Tongue (tissue), 2 donors: ENCODE measurements around the gene NEU2. TPM values are rescaled to one million over a fixed set of nuclear protein-coding genes. Genes with fewer than 3 reads are reported as not detected.
A peak's percentile ranks its signal among the peaks of the same experiment; 100 is the strongest.
"Not testable (repeated sequence)": the region's sequence is repeated elsewhere in the genome, so short reads cannot be mapped to it uniquely, and the experiment has no call there.

Experiments
- DNase-seq: peaks from one replicate; pipeline ENCODE4 v3.0.0-alpha.2; 2015
- total RNA-seq: library from RNA; depleted of rRNA; stranded (reverse); fragments of >200 nt; gene quantifications from one replicate; pipeline ENCODE4 v1.2.3, GENCODE V29; 2014

NEU2 gene
- total RNA-seq, 1 donor from 2014 or later = not detected

DNA sequence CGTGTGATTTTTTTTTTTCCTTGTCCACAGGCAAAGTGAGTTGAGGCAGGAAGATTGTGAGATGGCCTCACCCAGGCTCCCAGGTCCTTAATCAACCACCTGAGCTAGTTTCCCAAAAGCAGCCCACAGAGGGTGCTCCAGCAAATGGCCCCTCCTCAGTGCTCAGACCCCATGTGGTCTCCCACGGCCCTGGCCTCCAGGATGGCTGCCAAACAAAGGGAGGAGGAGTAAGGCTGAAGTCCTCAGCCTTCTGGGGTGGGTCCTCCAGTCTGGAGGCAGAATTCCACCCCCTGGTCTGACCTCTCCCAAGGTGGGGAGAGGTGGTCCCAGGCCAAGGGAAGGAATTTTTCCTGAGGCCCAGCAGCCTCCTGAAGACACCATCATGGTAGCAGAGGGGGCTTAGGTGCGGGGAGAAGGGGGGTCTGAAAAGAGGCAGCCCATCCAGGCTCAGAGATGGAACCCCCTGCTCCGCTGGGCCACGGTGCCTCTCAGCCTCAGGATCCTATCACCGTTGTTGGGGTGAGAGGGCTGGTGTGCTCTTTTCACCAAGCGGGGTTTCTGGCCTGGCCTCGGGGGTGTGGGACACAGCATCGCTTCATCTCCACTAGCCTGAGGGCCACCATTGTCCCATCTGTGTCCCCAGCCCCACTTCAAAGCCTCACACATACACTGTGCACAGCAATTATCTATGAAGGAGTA, 21.8 kb upstream of the NEU2 start:
- DNase-seq = no peak

DNA sequence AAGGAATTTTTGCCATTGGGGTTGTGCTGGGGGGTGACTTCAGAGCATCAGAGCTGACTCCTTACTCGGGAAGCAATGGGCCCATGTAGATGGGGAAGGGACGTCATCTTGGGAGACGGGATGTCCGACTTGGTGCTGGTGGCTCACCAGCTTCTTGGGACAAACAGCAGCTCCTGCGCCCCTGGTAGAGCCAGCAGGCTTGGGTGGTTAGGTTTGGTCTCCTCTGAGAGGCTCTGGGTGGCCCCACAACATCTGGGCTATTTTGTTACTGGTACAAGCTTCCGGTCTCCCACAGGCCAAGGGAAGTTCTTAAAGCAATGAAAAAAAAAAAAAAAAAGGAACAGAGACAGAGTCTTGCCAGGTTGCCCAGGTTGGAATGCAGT, 21.2 kb upstream of the NEU2 start:
- DNase-seq = no peak

DNA sequence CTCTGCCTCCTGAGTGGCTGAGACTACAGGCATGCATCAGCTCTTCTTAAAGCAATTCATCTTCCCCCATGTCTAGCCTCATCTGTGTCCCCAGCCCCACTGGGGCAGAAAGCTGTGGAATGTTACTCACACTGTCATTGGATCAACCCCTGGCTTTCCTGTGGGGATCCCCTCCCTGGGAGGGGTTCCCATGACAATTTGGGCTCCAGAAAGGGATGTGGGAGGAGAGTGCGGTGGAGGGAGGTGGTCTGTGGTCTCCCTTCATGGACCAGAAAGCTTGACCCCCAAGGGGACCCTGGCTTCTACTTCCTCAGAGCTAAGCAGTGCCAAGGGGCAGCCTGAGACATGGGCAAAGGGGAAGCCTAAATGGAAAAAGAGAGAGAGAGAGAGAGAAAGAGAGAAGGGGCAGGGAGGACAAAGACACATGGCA, 20.8 kb upstream of the NEU2 start:
- no peak for DNase-seq

DNA sequence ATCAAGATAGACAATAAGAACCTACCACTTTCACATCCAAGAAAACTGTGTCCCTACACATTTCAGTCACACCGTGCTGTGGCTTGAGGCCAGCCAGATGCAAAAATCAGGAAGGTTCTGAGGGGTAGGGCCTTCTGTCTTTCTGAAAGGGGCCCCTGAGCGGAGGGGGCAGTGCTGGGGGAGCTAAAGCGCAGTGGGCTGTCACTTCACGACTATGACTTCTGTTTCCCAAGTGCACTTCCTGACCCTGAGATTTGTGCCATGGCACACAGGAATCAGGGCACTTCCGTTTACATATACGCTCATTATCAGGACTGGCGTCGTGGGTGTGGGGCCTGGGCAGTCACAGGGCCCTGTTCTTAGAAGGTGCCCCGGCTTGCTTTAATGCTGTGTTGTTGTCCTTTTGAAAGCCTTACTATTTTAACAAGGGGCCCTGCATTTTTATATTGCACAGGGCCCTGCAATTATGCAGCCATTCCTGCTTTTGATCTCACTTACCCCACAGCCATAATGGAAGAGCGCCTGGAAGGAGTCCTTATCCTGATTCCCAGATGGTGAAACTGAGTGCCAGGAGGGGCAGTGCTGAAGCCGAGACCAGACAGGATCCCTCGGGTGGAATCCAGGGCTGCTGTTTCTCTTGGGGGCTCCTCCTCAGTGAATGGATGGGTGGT, 20.0 kb upstream of the NEU2 start:
- no peak for DNase-seq

DNA sequence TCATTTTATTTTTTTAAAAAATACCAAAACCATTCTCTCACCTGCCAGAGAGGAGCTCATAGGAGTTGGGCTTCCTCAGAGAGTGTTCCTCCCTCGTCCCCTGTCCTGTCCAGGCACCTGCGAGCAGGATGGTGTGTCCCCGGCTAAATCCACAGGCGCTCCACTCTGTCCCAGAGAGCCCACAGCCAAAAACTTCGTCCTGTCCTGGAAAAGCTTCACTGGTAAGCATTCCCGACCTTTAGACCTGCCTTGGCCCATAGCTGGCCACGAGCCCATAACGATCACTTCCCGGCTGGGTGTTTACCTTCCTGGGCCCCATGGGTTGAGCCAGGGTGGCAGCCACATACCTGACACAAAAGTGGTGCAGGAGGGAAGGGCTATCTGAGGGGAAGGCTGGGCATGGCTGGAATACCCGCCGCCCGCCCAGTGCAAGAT, 19.4 kb upstream of the NEU2 start, which contains the start of gene NGEF:
TSS of gene NGEF (minus strand) at position 230 of the 435 bp plus-strand sequence. CDS start 38,366 bp downstream, outside the sequence.
- no peak for DNase-seq

DNA sequence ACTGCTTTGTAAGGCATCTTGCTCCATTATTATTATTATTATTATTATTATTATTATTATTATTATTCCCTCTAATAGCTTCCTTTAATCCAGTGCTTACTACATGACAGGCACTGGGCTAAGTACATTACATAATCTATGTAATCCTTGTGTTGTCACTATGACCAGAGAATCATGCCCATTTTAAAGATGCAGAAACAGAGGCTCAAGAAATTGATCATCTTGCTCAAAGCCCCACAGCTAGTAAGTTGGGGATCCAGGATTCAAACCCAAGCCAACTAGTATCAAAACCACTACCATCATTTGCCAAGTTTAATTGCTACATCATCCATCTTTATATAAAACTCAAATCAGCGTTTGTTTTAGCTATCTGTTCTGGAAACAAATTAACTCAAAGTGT, 18.8 kb upstream of the NEU2 start:
- DNase-seq = no peak

DNA sequence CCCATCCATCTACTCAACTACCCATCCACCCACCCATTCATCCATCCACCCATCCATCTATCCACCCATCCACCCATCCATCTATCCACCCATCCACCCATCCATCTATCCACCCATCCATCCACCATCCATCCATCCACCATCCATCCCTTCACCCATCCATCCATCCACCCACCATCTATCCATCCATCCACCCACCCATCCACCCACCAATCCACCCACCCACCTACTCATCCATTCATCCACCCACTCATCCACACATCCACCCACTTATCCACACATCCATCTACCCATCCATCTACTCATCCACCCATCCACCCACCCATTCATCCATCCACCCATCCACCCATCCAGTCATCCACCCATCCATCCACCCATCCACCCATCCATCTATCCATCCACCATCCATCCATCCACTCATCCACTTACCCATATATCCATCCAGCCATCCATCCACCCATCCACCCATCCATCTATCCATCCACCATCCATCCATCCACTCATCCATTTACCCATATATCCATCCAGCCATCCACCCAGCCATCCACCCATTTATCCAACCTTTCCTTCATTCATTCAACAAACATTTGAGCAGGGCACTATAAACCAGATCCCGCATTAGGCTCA, 17.3 kb upstream of the NEU2 start:
- DNase-seq = no peak

DNA sequence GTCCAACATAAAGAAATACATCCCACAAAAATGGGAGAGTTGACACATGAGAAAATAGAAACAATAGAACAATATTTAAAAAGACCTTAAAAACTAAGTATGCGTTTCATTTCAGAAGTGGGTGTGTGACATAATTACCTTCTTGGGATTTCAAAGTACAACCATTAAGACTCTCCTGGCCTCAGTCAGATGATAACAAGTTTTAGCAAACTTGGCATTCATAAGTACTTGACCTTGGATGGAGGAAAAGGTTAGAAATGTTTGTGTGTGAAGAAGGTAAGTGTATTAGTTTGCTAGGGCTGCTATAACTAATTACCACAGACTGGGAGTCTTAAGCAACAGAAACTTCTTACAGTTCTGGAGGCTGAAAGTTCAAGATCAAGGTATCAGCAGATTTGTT, 14.5 kb upstream of the NEU2 start:
- no peak for DNase-seq

DNA sequence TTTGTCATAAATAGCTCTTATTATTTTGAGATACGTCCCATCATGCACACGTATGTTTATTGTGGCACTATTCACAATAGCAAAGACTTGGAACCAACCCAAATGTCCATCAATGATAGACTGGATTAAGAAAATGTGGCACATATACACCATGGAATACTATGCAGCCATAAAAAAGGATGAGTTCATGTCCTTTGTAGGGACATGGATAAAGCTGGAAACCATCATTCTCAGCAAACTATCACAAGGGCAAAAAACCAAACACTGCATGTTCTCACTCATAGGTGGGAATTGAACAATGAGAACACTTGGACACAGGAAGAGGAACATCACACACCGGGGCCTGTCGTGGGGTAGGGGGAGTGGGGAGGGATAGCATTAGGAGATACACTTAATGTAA, 12.9 kb upstream of the NEU2 start:
- DNase-seq = not testable (repeated sequence)

DNA sequence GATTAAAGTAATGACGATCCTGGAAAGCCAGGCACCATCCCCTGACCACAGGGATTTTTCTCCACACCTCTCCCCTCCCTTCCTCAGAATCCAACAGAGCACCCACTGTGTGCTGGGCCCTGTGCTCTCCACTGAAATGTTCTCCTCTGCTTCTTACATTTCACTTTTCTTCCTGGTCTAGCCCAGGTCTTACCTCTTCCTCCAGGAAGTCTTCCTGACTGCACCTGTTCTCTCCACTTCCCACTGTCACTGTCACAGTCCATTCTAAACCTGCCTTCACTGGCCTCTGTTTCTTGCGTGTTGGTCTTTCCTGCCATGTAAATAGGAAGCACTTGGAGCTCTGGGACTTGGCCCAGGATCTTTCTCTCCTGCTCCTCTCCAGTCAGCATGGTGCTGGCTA, 12.0 kb upstream of the NEU2 start:
- no peak for DNase-seq

DNA sequence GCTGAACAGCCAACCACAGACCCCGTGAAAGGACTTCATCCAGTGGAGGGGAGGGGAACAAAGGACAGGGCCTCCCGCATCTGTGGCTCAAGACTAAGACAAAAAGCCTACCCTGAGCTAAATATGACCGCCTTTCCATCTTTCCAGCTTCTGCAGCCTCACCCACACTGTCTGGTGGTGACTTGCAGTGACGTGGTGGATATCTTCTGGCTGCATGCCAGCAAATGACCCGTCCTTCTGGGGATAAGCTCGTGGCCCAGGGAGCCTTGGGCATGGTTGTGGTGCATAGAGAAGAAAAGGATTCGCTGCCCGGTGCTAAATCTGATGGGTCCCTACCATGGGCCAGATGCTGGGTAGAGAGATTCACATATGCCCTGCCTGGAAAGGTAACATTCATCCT, 10.7 kb upstream of the NEU2 start:
- no peak for DNase-seq

DNA sequence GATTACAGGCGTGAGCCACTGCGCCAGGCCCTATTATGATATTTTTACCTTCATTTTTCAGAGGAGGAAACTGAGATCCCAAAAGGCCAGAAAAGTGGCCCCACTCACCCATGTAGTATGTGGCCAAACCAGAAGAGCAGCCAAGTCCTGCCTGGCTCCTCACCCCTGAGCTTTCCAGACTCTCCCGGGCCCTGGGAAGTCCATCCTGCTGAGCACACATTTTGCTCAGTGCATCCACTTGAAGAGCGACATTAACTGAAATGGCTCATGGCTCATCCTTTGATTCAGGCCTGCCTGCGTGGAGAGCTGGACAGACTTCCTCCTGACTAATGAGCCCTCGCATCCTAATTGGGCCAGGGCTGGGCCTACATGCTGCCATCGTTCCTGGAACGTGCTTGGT, 9.9 kb upstream of the NEU2 start:
- DNase-seq = no peak

DNA sequence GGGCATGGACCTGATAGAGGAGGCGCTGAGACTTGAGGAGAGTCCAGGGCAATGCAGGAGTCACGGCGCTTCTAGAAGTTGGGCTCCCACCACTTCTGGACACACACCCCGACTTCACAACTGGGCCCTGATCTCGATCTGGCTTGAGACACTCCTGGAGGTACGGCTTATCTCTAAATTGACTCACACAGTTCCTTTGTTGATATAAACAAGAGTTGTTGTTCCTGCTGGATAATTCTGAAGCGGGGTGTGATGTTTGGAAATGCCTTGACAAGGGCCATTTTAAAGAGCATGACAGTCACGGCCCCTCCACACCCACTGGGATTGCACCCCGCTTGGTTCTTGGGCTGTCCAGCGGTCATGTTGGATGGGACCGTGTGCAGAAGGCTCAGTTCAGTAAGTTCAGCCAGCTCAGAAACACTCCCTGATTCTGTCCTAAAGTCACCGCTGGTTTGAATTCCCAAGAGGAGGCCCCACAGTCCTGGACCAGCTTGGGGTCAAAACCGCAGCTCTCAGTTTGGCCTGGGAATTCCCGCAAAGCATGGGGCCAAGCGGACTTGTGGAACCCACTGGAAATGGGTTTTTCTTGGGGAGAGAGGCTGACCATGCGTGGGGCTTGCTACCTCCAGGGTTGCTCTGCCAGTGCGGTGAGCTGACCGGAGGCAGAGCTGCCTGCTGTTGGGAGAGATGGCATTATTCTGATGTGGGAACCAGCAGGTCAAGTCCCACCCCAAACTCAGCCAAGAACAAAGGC, 9.3 kb upstream of the NEU2 start:
- no peak for DNase-seq

DNA sequence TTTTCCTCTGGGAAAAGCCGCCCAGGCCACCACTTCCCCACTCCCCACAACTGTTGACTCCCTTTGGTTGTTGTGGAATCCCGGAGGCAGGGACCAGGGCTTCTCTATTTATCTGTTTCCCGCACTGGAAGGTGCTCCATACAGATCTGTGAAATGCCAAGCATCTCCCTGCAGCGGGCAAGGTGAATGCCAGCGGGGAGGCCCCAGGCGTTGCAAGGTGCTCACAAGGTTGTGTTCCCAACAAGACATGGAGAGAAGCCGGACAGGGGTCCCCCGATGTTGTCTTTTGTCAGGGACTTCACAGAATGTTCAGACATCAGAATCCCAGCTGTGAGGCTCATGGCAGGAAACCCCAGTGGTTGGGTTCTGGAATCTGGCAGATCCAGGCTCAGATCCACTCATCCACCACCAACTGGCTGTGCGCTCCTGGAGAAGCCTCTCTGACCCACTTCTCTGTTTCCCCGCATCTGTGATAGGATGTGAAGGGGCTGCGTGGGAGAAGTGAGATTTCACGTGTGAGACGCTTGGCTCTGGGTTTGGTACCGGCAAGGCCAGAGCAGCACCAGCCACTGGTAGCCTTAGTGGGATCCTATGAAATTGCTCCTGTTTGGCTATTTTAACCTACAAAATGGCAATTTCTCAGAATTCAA, 8.6 kb upstream of the NEU2 start:
- no peak for DNase-seq

DNA sequence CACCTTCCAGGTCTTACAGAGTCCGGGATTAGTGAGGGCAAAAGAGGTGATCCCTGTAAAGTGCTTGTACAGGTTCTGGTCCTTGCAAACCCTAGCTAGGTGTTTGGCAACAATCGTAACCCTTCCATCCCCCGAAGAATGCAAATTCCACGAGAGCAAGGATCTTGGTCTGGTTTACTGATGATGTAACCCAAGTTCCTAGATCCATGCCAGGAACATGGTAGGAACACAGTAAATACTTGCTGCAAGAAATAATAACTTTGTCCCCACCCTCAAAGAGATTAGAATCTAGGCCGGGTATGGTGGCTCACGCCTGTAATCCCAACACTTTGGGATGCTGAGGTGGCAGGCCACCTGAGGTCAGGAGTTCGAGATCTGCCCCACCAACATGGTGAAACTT, 6.8 kb upstream of the NEU2 start:
- DNase-seq = no peak

DNA sequence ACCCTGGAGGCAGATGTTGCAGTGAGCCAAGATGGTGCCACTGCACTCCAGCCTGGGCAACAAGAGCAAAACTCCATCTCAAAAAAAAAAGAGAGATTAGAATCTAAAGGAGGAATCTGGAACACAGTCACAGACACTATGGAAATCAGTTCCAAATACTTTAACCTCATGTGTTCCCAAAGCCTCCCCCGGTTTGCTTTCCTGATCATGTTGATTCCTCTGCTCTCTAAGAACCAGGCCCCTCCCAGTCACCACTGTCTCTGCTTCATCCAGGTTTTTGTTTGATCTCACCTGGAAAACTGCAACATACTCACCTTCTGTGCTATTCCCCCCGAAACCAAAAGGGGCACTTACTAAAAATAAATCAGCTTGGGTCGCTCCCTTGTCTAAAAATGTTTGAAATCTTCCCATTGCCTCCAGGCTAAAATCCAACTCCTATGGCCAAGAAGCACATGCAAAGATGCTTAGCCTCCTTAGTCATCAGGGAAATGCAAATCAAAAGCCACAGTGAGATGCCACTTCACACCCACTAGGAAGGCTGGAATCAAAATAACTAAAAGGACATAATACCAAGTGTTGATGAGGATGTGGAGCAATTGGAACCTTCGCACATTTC, 6.2 kb upstream of the NEU2 start:
- no peak for DNase-seq

DNA sequence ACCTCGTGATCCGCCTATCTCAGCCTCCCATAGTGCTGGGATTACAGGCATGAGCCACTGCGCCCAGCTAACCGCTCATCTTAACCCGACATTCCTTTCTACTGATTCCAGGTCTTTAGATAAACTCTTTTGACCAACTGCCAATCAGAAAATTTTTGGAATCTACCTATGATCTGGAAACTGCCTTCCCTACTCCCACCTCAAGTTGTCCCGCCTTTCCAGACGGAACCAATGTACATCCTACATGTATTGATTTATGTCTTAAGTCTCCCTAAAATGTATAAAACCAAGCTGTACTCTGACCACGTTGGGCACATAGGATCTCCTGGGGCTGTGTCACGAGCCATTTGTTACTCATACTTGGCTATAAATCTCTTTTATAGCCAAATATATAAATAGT, 3.2 kb upstream of the NEU2 start:
- no peak for DNase-seq

DNA sequence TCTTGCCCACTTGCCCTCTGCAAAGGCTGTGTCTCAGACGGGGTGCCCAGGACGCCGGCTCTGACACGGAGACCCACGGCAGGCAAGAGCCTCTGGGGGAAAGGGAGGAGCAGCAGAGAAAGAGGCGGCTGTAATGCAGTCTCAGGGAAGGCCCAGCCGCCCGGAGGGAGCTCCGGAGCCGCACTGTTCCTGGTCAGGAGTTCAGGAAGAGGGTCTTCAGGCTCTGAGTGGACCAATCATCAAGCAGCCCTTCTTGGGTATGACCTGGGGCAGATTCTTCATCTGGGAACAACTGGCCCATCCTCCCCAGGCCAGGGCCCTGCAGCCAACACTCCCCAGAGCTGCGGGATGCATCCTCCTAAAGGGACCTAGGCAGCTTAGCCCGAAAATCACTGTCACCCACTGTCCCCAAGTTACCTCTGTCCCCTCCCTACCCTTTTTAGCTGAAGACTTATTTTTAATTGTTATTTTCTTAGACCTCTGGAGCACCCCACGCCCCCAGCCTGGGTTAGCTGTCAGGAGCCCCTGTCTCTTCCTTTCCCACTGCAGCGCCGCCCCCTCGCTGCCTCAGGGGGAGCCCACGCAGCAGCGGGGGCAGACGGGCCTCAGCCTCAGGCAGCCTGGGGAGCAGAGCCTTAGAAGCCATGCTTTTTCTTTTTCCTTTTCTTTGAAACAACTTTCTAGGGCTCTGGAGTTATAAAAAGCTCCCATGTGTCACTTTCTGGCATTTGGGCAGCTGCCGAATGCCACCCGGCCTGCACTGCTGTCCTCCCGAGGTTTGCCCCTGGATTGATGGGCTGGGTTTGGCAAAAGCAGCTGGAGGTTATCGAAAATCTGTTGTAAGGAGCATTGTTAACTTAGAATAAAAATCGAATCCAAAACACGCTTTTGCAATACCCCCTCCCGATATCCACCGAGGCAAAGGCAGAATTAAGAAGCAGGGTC, 644 bp upstream of the NEU2 start:
- DNase-seq = peak; percentile 18

DNA sequence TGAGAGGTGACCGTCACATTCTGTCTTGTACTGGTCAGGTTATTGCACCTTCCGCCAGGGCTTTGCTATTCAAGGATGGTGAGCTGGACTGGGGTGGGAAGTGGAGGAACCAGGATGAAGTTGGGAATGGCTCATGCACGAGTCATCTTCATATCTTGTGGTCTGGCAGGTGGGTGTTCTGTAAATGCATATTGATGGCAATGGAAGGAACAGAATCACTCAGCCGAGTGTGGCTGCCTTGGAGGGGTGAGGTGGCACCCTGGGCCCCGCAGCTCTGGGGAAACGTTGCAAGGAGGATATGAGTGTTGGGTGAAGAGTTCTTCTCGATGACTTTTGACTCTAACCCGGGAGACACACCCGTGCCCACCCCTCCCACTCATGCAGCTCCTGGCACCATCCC, 1.2 kb downstream of the NEU2 start:
- no peak for DNase-seq

DNA sequence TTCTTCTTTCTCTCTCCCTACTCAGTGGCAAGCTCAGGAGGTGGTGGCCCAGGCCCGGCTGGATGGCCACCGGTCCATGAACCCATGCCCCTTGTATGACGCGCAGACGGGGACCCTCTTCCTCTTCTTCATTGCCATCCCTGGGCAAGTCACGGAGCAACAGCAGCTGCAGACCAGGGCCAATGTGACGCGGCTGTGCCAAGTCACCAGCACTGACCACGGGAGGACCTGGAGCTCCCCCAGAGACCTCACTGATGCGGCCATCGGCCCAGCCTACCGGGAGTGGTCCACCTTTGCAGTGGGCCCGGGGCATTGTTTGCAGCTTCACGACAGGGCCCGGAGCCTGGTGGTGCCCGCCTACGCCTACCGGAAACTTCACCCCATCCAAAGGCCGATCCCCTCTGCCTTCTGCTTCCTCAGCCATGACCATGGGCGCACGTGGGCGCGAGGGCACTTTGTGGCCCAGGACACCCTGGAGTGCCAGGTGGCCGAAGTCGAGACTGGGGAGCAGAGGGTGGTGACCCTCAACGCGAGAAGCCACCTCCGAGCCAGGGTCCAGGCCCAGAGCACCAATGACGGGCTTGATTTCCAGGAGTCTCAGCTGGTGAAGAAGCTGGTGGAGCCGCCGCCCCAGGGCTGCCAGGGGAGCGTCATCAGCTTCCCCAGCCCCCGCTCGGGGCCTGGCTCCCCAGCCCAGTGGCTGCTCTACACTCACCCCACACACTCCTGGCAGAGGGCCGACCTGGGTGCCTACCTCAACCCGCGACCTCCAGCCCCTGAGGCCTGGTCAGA, 1.8 kb downstream of the NEU2 start:
- no peak for DNase-seq
